HG03575 (cell line): ENCODE results near the gene PRKCSH.
"Not testable (repeated sequence)": the region's sequence is repeated elsewhere in the genome, so short reads cannot be mapped to it uniquely, and the experiment has no call there.

Experiments
- ATAC-seq: cut with Tn5 transposase; IDR thresholded peaks from one replicate; pipeline ENCODE4 v1.9.1; 2021; ENCODE audit not compliant: unreplicated experiment, insufficient number of reproducible peaks, low FRiP score; ENCODE audit errors: extremely low read depth

PRKCSH gene

DNA sequence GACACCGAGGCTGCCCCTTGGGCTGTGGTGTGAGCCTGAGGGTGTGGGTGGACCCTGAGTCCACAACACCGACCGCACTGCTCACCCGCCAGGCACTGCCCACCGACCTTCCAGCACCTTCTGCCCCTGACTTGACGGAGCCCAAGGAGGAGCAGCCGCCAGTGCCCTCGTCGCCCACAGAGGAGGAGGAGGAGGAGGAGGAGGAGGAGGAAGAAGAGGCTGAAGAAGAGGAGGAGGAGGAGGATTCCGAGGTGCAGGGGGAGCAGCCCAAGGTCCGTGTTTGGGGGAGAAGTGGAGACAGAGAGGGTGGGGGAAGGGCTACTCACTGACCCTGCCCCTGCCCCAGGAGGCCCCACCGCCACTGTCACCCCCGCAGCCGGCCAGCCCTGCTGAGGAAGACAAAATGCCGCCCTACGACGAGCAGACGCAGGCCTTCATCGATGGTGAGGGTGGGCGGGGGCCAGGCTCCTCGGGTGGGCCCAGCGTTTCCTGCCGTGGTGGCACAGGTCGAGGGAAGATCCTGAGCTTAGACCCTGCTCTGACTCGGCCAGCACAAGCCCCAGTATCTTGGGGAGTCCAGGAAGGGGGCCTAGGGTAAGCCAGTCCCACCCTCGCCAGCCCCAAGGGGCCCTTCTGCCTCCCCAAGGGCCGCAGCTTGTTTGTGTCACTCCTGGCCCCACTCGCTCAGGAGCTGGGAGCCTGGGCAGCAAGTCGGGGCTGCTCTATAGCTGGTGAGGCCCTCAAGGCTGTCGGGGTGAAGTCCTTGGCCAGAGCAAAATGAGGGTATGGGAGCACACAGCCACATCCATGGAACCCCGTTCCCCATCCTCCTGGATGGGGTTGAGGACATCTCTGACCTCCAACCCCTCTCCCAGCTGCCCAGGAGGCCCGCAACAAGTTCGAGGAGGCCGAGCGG lies 12.2 kb downstream of the PRKCSH start:
- no peak for ATAC-seq

DNA sequence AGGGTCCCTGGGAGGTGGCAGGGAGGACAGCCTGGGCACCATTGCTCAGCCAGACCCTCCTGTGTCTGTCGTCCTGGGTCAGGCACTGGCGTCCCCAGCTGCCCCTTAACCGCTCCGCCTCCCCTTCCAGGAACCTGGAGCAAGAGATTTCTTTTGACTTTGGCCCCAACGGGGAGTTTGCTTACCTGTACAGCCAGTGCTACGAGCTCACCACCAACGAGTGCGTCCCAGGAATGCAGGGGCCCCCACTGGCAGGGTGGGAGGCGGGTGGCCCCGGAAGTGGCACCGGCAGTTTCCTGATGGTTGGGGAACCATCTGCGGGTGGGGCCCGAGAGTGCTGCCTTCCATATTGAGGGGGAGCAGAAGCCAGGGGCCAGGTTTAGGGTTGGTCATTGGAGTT lies 13.0 kb downstream of the PRKCSH start:
- no peak for ATAC-seq

DNA sequence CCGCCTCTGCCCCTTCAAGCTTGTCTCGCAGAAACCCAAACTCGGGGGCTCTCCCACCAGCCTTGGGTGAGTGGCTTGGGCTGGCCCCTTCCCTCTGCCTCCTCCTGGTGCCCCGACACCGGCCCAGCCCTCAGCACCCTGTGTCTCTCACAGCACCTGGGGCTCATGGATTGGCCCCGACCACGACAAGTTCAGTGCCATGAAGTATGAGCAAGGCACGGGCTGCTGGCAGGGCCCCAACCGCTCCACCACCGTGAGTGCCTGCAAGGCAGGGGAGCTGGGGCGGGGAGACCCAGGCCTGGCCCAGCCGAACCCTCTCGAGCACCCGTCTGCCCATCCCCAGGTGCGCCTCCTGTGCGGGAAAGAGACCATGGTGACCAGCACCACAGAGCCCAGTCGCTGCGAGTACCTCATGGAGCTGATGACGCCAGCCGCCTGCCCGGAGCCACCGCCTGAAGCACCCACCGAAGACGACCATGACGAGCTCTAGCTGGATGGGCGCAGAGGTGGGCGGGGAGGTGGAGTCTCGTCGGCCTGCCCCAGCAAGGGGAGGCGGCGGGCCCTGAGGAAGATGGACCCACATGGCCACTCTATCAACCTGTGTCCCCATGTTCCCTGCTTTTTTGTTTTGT lies 13.6 kb downstream of the PRKCSH start:
- no peak for ATAC-seq

DNA sequence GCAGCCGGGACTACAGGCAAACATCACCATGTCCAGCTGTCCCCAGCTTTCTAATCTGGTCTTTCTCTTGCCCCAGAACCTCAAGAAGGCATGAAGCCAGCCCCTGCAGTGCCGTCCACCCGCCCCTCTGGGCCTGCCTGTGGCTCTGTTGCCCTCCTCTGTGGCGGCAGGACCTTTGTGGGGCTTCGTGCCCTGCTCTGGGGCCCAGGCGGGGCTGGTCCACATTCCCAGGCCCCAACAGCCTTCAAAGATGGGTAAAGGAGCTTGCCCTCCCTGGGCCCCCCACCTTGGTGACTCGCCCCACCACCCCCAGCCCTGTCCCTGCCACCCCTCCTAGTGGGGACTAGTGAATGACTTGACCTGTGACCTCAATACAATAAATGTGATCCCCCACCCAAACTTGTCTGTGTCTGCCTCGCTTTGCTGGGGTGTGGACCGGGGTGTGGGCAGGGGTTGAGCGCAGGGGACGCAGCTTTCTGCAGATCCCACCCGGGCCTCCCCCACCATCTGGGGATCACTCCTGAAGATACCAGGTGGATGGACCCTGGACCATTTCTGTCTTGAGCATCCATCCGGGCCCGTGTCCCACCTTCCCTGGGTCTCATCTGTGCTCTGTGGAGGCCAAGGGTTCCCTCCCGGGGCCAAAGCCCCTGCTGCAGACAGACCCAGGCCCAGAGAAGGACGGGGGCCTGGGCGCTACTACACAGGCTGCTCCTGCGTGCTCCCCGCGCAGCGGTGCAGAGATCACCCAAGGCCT lies 15.3 kb downstream of the PRKCSH start:
- ATAC-seq = no peak

DNA sequence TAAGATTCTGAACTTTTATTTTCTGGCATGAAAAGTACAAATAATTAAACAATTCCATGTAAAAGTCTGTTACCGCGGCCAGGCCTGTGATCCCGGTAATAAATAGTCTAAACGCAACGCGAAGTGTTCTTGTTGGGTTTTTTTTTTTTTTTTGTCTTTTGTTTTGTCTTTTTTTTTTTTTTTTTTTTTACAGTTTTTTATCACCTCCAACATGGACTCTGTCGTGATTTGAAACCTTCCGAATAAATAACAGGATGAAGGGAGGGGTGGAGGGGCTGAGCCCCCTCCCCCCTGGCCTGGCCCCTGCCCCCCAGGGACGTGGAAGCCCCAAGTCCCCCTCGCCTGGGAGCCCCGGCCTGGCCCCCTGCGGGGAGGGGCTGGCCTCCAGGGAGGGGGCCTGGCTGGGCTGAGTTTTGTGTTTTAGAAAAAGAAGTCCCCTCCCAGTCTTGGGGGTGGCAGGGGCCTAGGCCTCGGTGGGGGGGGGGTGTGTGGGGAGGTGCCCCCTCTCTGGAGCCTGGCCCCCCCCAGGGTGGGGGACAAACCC lies 16.0 kb downstream of the PRKCSH start:
- no peak for ATAC-seq

DNA sequence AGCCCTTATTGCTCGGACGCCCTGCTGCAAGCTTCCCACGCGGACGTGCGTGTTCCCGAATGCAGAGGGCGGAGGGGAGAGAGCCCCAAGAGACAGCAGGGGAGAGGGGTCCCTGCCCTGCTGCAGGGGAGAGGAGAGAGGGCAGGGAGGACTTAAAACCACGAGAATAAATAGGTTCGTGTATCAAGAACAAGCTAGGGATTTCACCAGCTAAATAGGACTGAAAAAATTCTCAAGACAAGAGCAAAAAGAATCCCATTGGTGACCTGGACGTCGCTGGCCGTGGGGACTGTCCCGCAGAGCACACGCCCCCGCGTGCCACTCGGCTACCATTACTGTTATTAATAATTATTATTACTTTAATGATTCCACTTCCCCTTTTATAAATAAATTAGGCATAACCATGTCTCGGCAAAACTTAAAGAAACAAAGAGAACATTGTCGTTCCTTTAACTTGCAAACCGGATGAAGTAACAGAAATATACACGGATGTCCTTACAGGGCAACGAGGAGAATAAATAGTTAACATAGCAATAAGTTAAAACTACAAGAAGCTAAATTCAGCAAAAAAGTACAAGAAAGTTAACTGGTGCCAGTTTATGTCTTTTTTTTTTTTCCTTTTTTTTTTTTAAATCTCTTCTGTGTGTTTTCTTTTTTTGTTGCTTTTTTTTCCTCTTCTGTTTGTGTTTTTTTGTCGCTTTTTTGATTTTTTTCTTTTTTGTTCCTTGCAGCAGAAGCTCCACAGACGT lies 16.6 kb downstream of the PRKCSH start:
- no peak for ATAC-seq

DNA sequence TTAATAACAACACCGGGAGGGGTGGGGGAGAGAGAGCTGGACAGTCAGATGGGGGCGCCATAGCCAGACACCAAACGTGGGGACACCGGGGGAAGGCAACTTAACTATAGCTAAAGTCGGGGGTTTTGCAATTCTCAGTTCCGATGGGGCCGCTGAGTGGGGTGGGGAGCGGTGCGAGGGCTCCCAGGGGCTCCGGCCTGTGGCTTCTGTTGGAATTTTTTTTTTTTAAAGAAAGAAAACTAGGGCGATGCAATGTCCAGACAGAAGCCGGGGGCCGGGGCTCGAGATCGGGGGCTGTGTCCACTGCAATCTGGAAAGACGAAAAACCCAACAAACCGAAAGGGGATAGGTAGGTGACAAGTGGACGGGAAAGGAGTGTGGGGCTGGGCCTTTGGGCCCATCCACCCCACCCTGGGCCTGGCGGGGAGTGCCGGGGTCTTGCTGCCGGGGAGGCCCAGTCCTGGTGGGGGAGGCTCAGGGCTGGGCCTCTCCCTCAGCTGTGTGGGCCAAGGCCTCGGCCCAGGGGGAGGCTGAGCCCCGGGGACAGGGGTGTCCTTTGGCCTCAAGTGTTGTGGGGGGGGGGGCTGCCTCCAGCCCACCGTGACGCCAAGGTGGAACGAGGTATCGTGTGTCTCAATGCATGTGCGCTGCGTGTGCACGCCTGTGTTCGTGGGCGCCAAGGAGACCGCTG lies 17.3 kb downstream of the PRKCSH start:
- no peak for ATAC-seq

DNA sequence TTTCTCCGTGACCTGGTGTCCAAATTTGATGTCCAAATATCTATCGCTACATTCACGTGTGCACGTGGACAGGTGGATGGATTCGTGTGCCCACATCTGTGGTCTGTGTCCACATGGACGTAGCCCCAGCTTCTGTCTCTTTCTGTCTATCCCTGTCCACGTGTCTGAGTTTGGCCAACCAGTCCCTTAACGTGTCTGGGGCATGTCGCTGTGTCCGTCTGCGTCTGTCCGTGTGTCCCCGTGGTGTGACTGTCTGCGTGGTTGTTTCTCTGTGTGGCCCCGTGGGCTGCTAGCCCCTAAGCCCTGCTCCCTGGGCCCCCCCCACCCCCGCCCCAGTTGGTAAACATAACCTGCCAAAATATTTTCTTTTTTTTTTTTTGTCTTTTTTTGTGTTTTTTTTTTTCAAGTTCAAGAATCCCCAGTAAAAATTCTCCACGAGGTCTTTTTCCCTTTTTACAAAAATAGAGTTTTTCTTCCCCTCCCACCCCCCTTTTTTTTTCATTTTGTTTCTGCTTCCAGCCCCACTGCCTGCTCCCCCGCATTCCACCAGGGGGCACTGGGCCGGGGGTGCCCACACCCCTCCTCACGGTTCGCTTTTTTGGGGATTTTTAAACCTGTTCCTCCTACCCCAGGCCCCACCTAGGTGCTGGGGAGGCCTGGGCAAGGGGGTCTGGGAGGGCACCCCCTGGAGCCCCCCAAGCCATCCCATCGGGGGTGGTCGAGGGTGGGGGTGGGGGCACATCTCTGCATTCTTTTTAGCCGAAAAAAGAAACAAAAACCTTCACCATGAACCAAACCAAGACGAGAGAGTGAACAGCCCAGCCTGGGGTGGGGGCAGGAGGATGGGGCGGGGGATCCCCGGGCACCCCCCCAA lies 18.3 kb downstream of the PRKCSH start:
- no peak for ATAC-seq

DNA sequence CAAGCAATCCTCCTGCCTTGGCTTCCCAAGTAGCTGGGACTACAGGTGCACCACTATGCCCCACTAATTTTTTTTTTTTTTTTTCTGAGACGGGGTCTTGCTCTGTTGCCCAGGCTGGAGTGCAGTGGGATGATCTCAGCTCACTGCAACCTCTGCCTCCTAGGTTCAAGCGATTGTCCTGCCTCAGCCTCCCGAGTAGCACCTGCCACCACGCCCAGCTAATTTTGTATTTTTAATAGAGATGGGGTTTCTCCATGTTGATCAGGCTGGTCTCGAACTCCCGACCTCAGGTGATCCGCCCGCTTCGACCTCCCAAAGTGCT lies 19.8 kb downstream of the PRKCSH start:
- not testable (repeated sequence) for ATAC-seq

DNA sequence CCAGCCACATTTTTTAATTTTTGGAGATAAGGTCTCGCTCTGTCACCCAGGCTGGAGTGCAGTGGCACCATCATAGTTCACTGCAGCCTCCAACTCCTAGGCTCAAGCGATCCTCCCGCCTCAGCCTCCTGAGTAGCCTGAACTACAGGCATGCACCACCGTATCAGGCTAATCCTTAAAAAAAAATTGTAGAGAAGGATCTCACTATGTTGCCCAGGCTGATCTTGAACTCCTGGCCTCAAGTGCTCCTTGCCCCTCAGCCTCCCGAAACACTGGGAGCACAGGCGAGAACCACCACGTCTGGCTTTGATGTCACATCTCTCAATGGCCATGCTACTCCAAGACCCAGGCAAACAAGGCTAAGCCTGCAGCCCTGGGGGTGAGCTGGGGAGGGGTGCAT lies 21.2 kb downstream of the PRKCSH start:
- no peak for ATAC-seq

DNA sequence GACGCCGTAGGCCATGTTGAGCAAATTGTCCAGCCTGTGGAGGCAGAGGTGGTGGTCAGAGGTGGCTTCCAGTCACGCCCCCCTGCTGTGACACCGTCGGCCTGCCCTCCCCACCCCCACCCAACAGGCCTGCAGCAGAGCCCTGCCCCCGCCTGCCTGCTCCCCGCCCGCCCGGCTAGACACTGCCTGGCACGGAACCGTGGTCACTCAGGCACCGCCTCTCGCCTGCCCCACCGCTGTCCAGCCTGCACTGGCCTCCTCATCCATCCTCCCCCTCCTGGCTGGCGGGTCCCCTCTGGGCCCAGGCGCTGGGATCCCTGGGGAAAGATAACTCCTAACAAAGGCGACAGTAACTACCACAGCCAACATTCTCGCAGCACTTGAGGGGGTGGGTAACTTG lies 21.7 kb downstream of the PRKCSH start:
- no peak for ATAC-seq

DNA sequence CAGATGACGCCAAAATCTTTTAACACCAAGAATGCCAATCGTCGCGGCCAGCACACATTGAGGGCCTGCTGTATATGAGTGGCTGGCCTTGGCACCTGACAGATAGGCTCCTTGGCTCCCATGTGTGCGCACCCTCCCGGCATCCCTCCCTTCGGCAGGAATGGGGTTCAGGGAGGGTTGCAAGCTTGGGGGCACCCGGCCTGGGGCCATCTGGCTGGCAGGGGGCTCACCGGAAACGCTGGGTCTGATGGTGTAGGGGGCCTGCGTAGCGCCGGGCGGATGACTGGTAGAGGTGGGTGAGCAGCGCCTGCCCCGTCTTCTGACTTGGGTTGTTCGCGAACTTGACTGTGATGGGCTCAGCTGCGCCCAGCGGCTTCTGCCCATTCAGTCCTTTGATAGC lies 22.4 kb downstream of the PRKCSH start:
- ATAC-seq = no peak

DNA sequence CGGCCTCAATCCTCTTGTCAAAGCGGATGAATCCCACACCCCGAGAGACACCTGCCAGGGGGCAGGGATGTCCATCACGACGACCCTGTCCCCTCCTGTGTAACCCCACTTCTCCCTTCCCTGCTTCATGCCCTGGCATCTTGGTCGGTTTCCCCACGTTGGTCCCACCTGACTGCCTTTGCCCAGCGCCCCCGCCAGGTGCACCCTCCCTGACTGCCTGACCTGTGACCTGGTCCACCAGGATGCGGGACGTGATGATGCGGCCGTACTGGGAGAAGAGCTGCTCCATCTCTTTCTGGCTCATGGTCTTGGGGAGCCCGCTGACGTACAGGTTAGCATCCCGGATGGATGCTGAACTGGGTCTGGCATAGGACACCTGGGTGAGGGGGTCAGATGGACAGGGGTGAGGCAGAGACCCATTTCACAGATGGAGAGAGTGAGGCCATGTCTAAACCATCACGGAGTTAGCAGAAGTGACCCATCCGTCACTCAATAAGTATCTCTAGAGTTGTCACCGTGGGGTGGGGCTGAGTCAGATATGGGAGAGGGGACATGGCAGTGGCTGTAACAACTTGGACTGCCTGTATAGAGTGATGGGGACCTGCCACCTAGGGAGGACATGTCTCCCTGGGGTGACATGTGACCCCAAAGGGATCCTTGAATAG lies 22.9 kb downstream of the PRKCSH start:
- ATAC-seq = no peak

DNA sequence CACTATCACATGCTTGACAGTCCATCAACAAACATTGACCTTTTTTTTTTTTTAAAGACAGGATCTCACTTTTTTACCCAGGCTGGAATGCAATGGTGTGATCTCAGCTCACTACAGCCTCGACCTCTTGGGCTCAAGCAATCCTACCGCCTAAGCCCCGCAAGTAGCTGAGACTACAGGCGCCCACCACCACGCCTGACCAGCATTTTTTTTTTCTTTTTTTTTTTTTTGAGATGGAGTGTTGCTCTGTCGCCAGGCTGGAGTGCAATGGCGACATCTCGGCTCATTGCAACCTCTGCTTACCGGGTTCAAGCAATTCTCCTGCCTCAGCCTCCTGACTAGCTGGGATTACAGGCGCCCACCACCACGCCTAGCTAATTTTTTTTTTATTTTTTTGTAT lies 23.5 kb downstream of the PRKCSH start:
- not testable (repeated sequence) for ATAC-seq

DNA sequence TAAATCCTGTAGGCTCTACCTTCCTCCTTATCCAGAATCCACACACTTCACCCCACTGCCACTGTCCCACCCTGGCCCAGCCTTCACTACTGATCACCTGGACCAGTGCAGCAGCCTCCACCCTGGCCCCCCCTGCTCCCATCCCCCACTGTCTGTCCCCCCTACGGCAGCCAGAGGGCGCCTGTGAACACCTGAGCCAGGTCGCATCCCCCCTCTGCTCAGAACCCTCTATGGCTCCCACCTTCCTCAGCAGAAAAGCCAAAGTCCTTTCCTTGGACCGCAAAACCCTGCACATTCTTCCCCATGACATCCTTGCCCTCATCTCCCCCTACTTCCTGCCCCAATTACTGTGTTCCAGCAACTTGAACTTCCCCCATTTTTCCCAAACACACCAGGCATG lies 24.8 kb downstream of the PRKCSH start:
- ATAC-seq = no peak

DNA sequence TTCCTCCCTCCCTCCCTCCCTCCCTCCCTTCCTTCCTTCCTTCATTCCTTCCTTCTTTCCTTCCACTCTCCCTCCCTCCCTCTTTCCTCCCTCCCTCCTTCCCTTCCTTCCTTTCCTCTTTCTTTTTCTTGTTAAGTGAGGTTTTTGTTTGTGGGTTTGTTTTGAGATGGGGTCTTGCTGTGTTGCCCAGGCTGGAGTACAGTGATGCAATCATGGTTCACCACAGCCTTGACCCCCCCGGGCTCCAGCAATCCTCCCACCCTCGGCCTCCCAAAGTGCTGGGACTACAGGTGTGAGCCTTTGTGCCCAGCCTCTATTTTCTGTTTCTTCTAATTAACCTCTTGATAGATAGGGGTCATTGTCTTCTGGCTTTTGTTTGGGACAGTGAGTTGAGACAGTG lies 26.0 kb downstream of the PRKCSH start:
- ATAC-seq = no peak

DNA sequence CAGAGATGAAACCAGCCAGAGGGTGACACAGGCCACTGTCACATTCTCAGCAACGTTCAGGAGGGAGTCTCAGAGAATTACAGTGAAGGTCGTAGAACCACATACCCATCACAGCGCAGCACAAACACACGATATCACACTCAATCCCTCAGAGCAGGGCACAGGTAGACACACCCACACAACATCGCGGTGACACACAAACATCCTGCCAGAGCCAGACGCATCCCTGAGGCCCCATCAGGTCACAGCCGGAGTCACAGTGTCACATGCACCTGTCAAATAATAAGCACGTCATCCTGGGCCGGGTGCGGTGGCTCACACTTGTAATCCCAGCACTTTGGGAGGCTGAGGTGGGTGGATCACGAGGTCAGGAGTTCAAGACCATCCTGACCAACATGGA lies 28.0 kb downstream of the PRKCSH start:
- no peak for ATAC-seq
